GM18867 (cell line): ENCODE results near the gene ZBTB7A.

ENCODE experiments used
- ATAC-seq: cut with Tn5 transposase; IDR thresholded peaks from one replicate; pipeline ENCODE4 v1.9.1; 2021; ENCODE audit warnings: mild to moderate bottlenecking, moderate library complexity; ENCODE audit not compliant: unreplicated experiment

ZBTB7A gene

DNA sequence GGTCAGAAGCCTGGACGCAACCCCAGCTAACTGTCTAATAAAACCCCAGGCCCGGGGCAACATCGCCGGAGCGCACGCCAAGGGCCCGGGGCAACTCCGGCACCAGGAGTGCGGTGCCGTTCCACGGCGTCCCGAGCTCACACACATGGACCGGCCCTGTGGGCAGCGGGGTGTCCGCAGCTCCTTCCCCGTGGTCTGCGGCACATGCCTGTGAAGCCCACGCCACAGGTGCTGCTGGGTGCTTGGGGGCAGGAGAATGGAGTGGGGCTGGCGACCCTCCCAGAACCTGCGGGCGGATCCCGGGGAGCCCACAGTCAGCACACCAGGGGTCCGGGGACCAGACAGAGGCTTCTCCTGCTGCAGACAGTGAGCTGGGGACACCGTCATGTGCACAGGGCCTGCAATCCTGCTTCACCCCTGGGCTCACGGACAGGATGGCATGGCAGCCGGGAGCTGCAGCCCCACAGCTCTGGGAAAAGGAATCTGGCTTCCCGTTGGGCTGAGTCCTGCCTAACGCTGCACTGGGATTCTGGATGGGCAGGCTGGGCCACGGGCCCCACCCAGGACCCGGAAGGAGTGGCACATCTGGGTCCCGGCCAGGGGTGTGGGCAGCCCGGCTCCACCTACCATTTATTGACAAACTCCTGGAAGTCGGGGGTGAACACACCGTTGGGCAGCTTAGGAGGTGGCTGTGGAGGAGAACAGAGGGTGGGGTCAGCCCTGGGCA is 28.2 kb upstream of the ZBTB7A start:
- ATAC-seq: no peak

DNA sequence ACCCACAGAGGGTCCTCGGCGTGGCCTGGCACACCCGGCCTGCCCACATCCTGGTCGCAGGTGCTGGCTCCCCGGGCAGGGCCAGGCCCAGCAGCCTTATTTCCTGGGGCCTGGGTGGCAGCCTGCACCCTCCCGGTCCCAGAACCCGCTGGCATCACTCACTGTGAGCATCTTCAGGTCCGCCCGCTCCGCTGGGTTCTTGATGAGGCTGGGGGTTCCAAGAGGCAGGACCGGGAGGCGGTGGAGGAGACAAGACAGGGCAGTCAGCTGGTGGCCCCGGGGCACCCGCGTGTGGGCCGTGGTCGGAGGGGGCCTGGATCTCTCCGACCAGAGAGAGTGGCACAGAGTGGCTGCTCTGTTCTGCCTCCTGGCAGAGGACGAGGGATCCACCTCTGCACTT is 27.6 kb upstream of the ZBTB7A start:
- no peak for ATAC-seq

DNA sequence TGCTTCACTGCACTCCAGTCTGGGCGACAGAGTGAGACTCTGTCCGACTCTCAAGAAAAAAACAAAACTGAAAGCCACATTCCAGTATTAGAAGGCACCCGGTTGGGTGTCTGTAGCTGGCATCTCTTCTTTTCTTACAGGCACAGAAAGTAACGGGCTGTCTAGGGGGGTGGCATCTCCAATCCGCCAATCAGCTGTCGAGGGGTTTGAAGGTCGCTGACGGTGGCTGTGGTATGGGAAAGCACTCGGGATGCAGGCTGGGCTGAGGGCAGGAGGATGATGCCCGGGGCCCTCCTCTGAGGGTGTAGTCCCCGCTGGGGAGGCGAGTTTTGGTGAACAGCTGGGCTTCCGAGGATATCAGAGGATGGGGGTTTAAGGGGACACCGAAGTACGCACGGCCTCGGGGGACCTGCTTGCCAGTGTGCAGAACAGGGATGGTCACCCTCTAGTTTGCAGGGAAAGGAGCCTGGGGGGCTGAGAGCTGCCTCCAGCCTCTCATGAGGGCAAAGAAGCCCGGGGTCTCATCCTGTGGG is 27.0 kb upstream of the ZBTB7A start:
- ATAC-seq: no peak

GRCh38 chr19:4090356-4091220 is 23.9 kb upstream of the ZBTB7A start:
- no peak for ATAC-seq

DNA sequence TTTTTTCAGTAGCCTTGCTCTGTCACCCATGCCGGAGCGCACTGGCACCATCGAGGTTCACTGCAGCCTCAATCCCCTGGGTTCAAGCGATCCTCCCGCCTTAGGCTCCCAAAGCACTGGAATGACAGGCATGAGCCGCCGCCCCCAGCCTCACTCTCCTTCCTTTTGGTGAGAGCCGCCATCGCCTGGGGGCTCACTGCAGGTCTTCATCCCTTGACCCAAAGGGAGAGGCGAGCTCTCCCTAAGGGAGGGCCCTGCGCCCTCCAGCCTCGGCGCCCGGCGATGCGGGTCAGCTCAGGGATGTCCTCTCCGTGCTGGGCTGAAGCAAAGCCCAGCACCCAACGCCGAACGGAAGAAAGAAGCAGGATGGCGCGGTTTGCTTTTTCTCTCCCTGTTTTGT is 23.2 kb upstream of the ZBTB7A start:
- no peak for ATAC-seq

DNA sequence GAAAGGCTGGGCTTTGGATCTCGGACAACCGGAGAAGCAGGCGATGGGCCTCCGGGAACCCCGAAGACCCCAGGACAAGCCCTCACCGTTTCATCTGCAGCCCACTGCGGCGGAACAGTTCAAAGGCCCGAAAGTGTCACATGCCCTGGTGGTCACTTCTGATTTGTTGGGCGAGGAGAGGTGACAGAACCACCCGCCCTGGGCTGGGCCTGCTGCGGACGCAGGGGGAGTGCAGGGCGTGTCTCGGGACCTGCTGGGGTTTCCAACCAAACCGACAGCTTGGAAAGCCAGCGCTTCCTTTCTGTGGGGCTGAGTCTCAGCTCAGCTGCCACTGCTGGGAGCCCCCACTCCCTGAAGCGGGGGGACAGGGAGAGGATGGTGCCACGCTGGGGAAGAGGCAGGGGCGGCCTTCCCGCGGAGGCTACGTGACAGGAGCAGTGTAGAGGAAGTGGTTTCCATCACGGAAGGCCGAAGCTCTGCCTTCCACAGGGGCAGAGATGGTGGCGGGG is 22.8 kb upstream of the ZBTB7A start:
- no peak for ATAC-seq

DNA sequence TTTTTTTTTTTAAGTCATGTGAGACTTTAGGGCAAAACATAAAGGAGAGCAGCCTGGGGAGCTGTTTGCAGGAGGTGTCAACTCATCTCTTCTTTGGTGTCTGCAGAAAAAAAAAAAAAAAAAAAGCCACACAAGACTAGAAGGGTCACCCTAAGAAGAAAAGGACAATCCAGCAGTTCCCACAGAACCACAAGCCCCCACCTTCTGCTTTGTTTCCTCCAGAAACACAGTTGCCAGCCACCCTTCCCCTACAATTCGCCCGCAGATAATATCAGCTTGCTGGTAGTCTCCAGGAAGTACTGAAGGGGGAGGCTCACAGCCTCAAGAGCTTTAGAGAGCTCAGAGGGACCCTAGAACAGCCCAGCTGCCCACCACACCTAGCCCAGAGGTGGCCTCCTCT is 22.3 kb upstream of the ZBTB7A start:
- ATAC-seq: no peak

- no peak for ATAC-seq
These were observed 21.3 kb upstream of the ZBTB7A start for GRCh38 chr19:4087787-4088679.

- ATAC-seq: no peak
These were observed 19.7 kb upstream of the ZBTB7A start for GRCh38 chr19:4086411-4086867.

DNA sequence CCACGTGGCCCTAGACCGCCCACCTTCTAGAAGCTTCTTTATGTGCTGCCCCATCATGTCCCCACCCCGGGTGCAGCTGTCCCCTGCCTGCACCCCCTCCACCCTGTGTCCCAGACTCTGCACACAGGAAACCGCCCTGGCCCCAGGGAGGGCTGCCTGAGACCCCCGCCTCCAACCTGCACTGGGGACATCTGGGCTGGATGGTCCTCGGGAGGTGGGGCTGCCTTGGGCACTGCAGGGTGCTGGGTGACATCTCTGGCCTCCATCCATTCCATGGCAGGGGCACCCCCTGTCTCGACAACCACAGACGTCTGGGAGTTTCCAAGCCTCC is 17.8 kb upstream of the ZBTB7A start:
- ATAC-seq: no peak

DNA sequence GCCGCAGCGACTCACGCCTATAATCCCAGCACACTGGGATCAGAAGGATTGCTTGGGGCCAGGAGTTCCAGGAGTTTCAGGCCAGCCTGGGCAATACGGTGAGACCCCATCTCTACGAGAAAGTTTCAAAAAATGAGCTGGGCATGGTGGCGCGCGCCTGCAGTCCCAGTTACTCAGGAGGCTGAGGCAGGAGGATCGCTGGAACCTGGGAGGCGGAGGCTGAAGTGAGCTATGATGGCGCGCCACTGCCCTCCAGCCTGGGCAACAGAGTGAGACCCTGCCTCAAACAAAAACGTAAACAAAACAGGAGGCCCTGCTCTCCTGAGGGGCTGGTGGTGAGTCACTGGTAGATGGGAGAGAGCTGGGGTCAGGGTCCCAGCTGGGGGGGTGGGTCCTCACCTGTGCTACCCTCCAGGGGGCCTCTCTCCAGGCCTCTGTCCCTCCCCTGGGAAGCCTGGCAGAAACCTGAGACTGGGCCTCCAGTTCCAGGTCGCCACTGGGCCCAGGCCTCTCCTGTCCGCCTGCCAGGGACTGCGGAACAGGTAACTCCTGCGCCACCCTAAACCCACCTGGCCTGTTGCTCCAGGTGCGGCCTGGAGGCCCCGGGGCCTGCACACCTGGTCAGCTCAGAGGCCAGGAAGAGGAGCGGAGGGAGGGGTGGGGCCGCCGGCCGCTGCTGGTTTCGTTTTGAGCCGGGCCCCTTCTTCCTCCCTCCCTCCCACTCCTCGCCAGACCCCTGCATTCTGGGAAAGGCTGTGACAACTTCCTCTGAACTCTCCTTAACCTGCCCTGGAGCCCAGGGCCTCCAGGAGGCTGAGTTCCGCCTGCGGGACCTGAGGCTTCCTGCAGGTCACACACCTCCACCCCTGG is 17.2 kb upstream of the ZBTB7A start:
- no peak for ATAC-seq

DNA sequence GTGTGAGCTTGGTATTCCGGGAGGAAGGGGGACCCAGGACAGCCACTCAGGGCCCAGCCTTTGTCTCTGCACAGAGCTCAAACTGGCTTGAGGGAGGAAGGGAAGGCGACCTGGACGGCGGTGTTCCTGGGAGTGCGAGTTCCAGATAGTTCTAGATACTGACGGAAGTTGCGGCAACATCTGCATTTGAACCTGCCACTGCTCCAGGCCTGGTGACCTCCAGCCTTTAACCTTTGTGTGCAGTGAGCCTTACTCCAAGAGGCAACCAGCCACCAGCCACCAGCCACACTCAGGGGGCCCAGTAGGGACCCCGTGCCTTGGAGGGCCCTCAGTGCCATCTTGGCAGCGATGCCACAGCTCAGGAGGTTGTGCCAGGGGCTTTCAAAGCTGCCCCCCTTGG is 15.5 kb upstream of the ZBTB7A start:
- ATAC-seq: no peak

DNA sequence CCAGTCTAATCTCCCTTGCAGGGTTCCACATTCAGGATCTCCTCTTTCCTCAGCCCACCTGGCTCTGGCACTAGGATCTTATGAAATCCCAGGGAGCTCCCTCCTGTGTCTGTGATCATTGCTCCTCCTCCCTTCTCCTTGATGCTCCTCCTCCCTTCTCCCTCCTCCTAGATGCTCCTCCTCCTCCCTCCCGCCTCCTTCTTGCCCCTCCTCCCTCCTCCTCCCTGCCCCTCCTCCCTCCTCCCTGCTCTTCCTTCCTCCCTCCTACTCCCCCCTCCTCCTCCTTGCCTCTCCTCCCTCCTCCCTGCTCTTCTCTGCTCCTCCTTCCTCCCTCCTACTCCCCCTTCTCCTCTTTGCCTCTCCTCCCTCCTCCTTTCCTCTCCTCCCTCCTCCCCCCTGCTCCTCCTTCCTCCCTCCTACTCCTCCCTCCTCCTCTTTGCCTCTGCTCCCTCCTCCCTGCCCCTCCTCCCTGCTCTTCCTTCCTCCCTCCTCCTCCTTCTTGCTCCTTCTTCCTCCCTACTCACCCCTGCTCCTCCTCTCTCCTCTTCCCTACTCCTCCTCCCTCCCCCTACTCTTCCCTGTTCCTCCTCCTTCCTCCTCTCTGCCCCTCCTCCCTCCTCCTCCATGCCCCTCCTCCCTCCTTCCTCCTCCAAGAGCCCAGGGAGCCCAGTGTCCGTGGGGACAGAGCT is 14.9 kb upstream of the ZBTB7A start:
- ATAC-seq: no peak

DNA sequence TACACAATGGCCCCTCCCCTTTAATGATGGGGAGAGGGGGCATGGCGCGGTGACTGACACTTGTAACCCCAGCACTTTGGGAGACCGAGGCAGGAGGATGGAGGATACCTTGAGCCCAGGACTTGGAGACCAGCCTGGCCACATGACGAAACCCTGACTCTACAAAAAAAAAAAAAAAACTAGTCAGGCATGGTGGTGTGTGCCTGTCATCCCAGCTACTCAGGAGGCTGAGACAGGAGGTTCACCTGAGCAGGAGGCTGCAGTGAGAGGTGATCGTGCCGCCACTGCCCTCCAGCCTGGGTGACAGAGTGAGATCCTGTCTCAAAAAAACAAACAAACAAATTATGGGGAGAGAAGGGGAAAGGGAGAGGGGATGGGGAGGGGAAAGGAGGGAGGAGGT is 13.8 kb upstream of the ZBTB7A start:
- ATAC-seq: no peak

DNA sequence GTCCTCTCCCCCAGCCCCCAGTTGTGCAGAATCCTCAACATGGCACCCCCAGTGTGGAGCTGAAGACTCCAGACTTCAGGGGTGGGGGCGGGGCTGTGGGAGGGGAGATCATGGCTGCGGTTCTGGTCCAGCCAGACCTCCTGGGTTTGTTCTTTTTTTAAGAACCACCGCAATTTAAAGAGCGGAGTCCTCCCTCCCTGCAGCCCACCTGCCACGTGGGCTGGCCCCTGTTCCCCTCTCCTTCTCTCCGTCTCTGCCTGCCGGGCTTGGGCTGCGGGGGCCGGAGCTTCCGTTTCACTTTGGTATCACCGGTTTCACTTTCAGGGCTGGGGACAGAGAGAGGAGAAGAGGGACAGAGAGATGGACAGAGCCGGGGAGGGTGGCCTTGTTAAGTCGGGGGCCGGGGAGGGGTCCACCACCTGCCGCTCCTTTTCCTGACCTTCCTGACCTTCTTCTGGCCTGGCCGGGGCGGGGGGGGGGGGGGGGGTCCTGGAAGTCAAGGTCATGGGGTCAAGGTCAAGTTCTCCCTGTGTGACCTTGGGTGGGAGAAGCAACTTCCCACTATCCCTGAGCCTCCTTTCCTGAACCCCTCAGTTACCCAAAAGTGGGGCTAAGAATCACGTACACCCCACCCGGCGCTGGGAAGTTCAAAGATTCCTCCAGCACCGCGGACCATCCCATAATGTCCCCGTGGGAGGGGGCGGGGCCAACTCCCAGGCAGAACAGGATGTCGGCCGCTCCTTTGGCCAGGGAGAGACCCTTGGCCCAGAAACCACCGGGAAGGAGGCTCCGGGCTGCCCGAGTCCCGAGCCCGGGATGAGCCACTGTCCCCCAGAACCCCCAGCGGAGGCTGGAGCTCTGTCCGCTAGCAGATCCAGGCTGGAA is 11.3 kb upstream of the ZBTB7A start:
- no peak for ATAC-seq

- no peak for ATAC-seq
These were observed 10.3 kb upstream of the ZBTB7A start for GRCh38 chr19:4077007-4077374.

- ATAC-seq: no peak
These were observed 8.7 kb upstream of the ZBTB7A start for GRCh38 chr19:4075373-4075772.

DNA sequence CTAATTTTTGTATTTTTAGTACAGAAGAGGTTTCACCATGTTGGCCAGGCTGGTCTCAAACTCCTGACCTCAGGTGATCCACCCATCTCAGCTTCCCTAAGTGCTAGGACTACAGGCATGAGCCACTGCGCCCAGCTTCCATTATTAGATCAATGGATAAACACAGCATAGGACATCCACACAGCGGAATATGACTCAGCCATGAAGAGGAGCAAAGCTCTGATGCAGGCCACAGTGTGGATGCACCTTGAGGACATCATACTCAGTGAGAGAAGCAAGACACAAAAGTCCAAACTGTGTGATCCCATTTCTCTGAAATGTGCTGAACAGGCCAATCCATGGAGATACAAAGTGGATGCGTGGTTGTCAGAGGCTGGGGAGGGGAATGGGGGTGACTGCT is 4.9 kb upstream of the ZBTB7A start:
- no peak for ATAC-seq
